HG02798 (cell line): ENCODE data around the gene TAS2R10.
"Not testable (repeated sequence)": the region's sequence is repeated elsewhere in the genome, so short reads cannot be mapped to it uniquely, and the experiment has no call there.

Experiments
- ATAC-seq: cut with Tn5 transposase; IDR thresholded peaks from one replicate; pipeline ENCODE4 v1.9.1; 2021; ENCODE audit warnings: mild to moderate bottlenecking; ENCODE audit not compliant: unreplicated experiment, poor library complexity

Gene TAS2R10

GRCh38 chr12:10826258-10826657, at the start of gene TAS2R10:
Gene TAS2R10, minus strand, starts transcription at chr12:10826358. Its CDS starts 89 bp downstream, at chr12:10826269.
- no peak for ATAC-seq

DNA sequence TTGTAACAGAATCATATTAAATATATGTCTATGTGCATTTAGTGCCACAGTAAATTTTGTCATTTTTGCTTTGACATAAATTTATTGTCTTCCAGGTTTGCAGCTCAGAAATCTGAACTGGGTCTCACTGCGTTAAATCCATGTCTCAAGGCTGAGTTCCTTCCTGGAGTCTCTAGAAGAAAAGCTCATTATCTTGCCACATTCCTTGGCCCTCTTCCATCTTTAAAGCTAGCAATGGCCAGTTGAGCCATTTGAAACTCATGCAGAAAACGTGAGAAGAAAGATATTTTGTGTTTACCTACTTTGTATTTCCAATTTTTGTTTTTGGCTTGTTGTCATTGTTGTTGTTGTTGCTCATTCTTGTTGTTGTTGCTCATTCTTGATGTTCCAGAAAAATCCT, 47.2 kb upstream of the TAS2R10 start:
- no peak for ATAC-seq

DNA sequence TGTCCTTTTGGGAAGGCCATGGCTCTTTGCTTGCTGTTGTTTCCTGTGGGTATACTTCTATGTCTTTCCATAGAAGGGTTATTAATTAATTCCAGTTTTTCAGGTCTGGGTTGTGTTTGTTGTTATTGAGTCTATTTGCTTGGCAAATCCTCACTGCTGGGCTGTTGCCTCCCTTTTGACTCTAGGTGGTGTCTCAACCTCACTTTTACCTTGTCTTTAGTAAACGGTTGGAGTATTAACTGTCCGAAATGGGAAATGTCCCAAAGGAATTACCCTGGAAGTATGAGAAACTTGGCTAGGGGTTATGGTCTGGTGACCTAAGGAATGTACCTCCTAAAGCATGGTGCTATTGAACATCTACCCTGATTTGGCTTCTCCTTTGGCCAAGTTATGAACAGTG, 41.2 kb upstream of the TAS2R10 start:
- ATAC-seq, result no peak

DNA sequence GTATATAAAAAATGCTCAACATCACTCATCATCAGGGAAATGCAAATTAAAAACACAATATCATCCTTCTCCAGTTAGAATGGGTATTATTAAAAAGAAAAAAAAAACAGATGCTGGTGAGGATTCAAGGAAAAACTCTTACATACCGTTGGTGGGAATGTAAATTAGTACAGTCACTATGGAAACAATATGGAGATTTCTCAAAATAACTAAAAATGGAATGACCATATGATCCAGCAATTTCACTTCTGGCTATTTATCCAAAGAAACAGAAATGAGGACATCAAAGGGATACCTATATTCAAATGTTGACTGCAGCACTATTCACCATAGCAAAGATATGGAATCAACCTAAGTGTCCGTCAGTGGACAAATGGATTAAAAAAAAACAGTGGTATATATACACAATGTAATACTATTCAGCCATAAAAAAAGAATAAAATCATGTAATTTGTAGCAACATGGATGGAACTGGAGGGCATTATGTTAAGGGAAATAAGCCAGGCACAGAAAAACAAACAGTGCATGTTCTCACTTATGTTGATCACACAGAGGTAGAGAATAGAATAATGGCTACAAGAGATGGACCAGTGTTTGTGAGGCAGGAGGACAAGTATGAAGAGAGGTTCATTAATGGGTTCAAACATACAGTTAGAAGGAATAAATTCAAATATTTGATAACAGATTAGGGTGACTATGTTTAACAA, 37.5 kb upstream of the TAS2R10 start:
- no peak for ATAC-seq

- ATAC-seq, result no peak
These were observed 35.2 kb upstream of the TAS2R10 start for GRCh38 chr12:10861366-10861765.

GRCh38 chr12:10855807-10856206, 29.6 kb upstream of the TAS2R10 start:
- ATAC-seq, result no peak

GRCh38 chr12:10853776-10854175, 27.6 kb upstream of the TAS2R10 start:
- no peak for ATAC-seq

GRCh38 chr12:10851243-10851858, 25.2 kb upstream of the TAS2R10 start:
- no peak for ATAC-seq

- no peak for ATAC-seq
These were observed 23.3 kb upstream of the TAS2R10 start, which contains the start of gene PRR4 for GRCh38 chr12:10849425-10849878. Gene PRR4, minus strand, starts transcription at chr12:10849475. Its CDS starts 38 bp downstream, at chr12:10849437.

GRCh38 chr12:10847744-10848143, 21.6 kb upstream of the TAS2R10 start:
- no peak for ATAC-seq

GRCh38 chr12:10842862-10843261, 16.7 kb upstream of the TAS2R10 start:
- no peak for ATAC-seq

DNA sequence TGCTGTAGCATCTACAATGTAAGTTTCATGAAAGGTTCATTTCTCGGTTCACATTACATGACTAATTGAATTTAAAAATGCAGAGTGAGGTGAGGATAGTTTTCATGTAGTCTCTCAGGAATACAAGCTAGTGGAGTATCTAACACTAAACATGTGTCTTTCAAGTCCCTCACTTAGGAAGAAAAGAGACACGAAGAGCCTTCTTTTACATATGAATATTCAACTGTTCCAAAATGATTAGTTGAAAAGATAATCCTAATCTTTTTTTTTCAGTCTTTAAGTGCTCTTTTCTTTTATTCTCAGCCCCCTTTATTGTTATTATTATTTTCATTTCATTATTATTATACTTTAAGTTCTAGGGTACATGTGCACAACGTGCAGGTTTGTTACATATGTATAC, 12.3 kb upstream of the TAS2R10 start:
- ATAC-seq, result no peak

DNA sequence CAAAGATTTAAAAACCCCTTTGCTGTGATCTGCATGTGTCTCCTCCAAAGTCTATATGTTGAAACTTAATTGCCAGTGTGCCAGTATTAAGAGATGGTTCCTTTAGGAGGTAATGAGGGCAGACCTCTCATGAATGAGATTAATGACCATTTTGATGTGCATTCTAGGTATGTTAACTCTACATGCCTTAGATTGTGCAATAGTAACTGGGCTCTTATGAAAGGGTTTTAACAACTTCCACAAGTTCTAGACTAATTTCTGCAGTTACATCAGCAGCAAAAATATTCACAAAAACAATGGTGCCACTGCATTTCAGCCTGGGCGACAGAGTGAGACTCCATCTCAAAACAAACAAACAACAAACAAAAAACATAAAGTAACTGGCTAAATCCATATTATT, 3.8 kb upstream of the TAS2R10 start:
- no peak for ATAC-seq

GRCh38 chr12:10824957-10825356, 1.2 kb downstream of the TAS2R10 start:
- no peak for ATAC-seq

DNA sequence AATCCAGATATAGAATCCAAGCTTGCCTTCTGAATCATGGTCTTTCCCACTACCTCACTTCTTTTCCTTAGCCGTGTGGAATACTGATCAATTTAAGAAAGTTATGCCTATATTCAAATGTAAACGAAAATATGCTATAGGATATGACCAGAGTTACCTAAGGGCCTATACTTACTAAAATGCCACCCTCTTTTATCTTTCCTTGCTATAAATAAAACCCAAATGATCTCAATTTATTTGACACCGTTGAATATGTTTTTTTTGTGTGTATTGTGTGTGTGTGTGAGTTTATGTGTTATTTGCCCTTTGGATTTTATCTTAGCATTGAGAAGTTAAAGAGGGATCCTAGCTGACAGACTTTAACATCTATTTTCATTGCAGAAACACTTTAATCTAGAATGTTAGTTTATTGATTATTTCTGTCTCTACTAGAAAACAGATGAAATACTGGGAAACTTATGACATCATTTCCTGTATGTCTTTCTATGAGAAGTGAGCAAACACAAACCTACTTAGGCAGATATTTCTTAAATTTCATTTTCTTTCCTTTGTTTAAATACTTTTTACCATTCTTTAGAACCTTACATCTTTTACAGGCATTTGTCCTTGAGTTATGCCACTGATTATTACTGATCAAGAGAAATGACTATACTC, 14.1 kb downstream of the TAS2R10 start:
- no peak for ATAC-seq

DNA sequence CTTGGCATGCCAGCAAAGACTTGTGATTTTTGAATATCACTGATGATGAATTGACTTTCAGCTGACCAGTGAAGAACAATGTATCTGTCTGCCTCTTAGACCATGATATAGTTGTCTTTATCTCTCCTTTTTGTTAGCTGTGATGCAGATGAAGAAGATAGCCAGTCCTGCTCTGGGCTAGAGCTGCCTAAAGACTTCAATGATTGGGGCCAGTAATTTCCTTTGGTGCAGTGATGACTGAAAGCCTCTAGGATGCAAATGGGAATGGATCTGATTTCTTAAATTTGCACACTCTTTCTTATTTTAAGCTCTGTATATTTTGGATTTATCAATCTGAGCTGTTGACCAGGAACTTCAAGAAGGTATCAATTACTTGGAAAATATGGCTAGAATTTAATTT, 16.1 kb downstream of the TAS2R10 start, which contains the start of gene TAS2R9:
TAS2R9 (minus strand) TSS at position 101 of the 400 bp plus-strand sequence; CDS start at position 8, 93 bp downstream.
- no peak for ATAC-seq

GRCh38 chr12:10807186-10807585, 19.0 kb downstream of the TAS2R10 start, which contains the start of gene TAS2R8:
Gene TAS2R8, minus strand, starts transcription at chr12:10807286. Its CDS starts 306 bp downstream, at chr12:10806980.
- ATAC-seq, result no peak

GRCh38 chr12:10802587-10802986, 23.6 kb downstream of the TAS2R10 start, which contains the start of gene TAS2R7:
Gene TAS2R7, minus strand, starts transcription at chr12:10802627. Its CDS starts 57 bp downstream, at chr12:10802570.
- ATAC-seq, result no peak

DNA sequence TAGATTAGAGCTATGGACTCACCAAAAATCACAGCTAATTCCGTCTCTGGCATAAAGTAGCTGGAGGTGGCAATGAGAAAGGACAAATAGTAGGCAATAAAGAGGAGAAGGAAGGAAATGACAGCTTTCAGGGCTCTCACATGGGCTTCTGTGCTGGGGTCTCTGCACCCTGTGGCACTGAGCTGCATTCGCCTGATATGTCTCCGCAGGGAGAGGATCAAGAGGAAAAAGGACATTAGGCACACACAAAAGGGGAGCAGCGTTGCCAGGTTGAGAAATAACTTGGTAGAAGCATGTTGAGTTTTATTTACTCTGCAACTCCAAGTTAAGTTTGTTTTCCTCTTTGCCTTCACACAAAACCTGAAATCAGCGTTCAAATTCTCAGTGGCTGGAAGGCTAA, 24.4 kb downstream of the TAS2R10 start:
- no peak for ATAC-seq

GRCh38 chr12:10794222-10794621, 31.9 kb downstream of the TAS2R10 start:
- no peak for ATAC-seq

DNA sequence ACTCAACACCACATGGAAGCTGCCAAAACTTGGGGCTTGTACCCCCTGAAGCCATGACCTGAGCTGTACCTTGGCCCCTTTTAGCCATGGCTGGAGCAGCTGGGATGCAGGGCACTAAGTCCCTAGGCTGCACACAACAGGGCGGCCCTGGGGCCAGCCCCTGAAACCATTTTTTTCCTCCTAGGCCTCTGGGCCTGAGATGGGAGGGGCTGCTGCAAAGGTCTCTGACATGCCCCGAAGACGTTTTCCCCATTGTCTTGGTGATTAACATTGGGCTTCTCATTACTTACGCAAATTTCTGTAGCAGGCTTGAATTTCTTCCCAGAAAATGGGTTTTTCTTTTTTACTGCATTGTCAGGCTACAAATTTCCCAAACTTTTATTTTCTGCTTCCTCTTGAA, 34.4 kb downstream of the TAS2R10 start:
- ATAC-seq, result not testable (repeated sequence)
